Hindlimb muscle (tissue), 1 donor: ENCODE data around the gene RGL2. TPM values are rescaled to one million over a fixed set of nuclear protein-coding genes. Genes with fewer than 3 reads are reported as not detected.

Experiments
- polyA plus RNA-seq: library from polyadenylated mRNA; unstranded; fragments of 120-200 nt; gene quantifications from one replicate; pipeline ENCODE4 v1.2.1, GENCODE V29; 2013; ENCODE audit not compliant: insufficient read length

The RGL2 gene
- polyA plus RNA-seq, 1 donor: 63.4 TPM

Other genes with a start within 250 kb of the RGL2 start
- 34.8 TPM for gene HLA-DPA1, start 225.3 kb downstream of the RGL2 start, polyA plus RNA-seq
- gene HLA-DPB1, start 223.0 kb downstream of the RGL2 start, polyA plus RNA-seq: 19.2 TPM
- 49.7 TPM for gene COL11A2, start 106.5 kb downstream of the RGL2 start, polyA plus RNA-seq
- 42.0 TPM for gene RXRB, start 98.3 kb downstream of the RGL2 start, polyA plus RNA-seq
- gene SLC39A7, start 98.1 kb downstream of the RGL2 start, polyA plus RNA-seq: 65.8 TPM
- 11.5 TPM for gene HSD17B8, start 94.3 kb downstream of the RGL2 start, polyA plus RNA-seq
- gene RING1, start 90.4 kb downstream of the RGL2 start, polyA plus RNA-seq: 36.0 TPM
- gene VPS52, start 27.1 kb downstream of the RGL2 start, polyA plus RNA-seq: 47.3 TPM
- 4,638 TPM for gene RPS18, start 26.9 kb downstream of the RGL2 start, polyA plus RNA-seq
- gene B3GALT4, start 21.8 kb downstream of the RGL2 start, polyA plus RNA-seq: 2.2 TPM
- 58.4 TPM for gene WDR46, start 9.7 kb downstream of the RGL2 start, polyA plus RNA-seq
- 41.2 TPM for gene PFDN6, start 9.3 kb downstream of the RGL2 start, polyA plus RNA-seq
- gene TAPBP, start 15.1 kb upstream of the RGL2 start, polyA plus RNA-seq: 24.6 TPM
- gene ZBTB22, start 18.8 kb upstream of the RGL2 start, polyA plus RNA-seq: 16.3 TPM
- 25.9 TPM for gene DAXX, start 24.0 kb upstream of the RGL2 start, polyA plus RNA-seq
- gene KIFC1, start 92.9 kb upstream of the RGL2 start, polyA plus RNA-seq: 18.1 TPM
- 46.7 TPM for gene PHF1, start 112.1 kb upstream of the RGL2 start, polyA plus RNA-seq
- gene CUTA, start 119.2 kb upstream of the RGL2 start, polyA plus RNA-seq: 153 TPM
- 30.5 TPM for gene SYNGAP1, start 121.1 kb upstream of the RGL2 start, polyA plus RNA-seq
- 6.4 TPM for gene ZBTB9, start 155.6 kb upstream of the RGL2 start, polyA plus RNA-seq